Transverse colon (tissue), 4 donors: ENCODE measurements around the gene MTARC2. TPM values are rescaled to one million over a fixed set of nuclear protein-coding genes. Genes with fewer than 3 reads are reported as not detected.

Source experiments
- DNase-seq: peaks from one replicate; pipeline ENCODE4 v3.0.0-alpha.2; 2019
- H3K27ac ChIP-seq, 4 donors: fragments of 200-600 bp; sonication (generic); 2 replicates each; pipeline ENCODE4 v1.5.1; 2016 to 2018; ENCODE audit warnings: inconsistent platforms in 4 of 4
- H3K27me3 ChIP-seq: fragments of 200-600 bp; sonication (generic); 2 replicates; pipeline ENCODE4 v1.5.1; 2017; ENCODE audit warnings: inconsistent platforms
- H3K36me3 ChIP-seq, 4 donors: fragments of 200-600 bp; sonication (generic); 2 replicates each; pipeline ENCODE4 v1.5.1; 2017 to 2019; ENCODE audit warnings: inconsistent platforms in 4 of 4
- H3K4me1 ChIP-seq, 4 donors: fragments of 200-600 bp; sonication (generic); 2 replicates each; pipeline ENCODE4 v1.5.1; 2017 to 2020; ENCODE audit warnings: inconsistent platforms in 4 of 4
- H3K4me3 ChIP-seq, 4 donors: fragments of 200-600 bp; sonication (generic); 1 replicate in 1 of 4; 2 replicates in 3 of 4; pipeline versions ENCODE4 v1.5.1 to v1.6.1; 2017 to 2019; ENCODE audit warnings: inconsistent platforms in 4 of 4
- H3K9me3 ChIP-seq, 2 donors: fragments of 200-600 bp; sonication (generic); 2 replicates each; pipeline ENCODE4 v1.5.1; 2017 to 2019; ENCODE audit warnings: inconsistent platforms in 2 of 2
- EP300 ChIP-seq: sonication (generic); formaldehyde crosslinking; IDR thresholded peaks from one replicate; pipeline ENCODE4 v1.6.1; 2017; ENCODE audit warnings: antibody characterized with exemption, low read depth
- POLR2A ChIP-seq: fragments of 450-650 bp; IDR thresholded peaks from one replicate; pipeline ENCODE4 v1.6.1; 2016; ENCODE audit warnings: antibody characterized with exemption, mild to moderate bottlenecking, moderate library complexity
- POLR2AphosphoS5 ChIP-seq, 3 donors: sonication (generic); formaldehyde crosslinking; IDR thresholded peaks; one replicate each; pipeline ENCODE4 v1.6.1; 2016; ENCODE audit warnings: antibody characterized with exemption in 3 of 3
- WGBS, 2 donors: methylation state at CpG; one replicate each; pipeline ENCODE4 v1.1.5; 2018; ENCODE audit warnings: low coverage in 1 of 2; 5-methylcytosine and 5-hydroxymethylcytosine counted together
- in situ Hi-C, 4 donors: fragments of 200-750 bp; cut with MboI; loops; one replicate each; pipeline versions ENCODE4 v1.15.0 to v1.15.1; 2017; ENCODE audit warnings: low sequenced_read_pairs in 3 of 4, low pct_ligation_motif_present in 1 of 4, low pct_unique_long_range_greater_than_20kb in 1 of 4
- intact Hi-C: fragments of 100-400 bp; cut with DNase I; formaldehyde crosslinking; loops from one replicate; pipeline ENCODE4 v1.15.1; 2023; ENCODE audit warnings: low total_unique reads
- total RNA-seq, 4 donors: library from RNA; depleted of rRNA; stranded (reverse); fragments of >200 nt; gene quantifications; one replicate each; pipeline ENCODE4 v1.1.0, GENCODE V29; 2016
- TF ChIP-seq, protein P1 (sequence below), 5 experiments: fragments of 200-600 bp in 3 of 5; fragments of 450-650 bp in 2 of 5; sonication (generic) in 3 of 5; IDR thresholded peaks; 1 replicate in 2 of 5; 2 replicates in 3 of 5; pipeline ENCODE4 v1.5.1; 2016 to 2017; ENCODE audit warnings: antibody characterized with exemption in 5 of 5, inconsistent platforms in 3 of 5, mild to moderate bottlenecking in 2 of 5, moderate library complexity in 1 of 5

The MTARC2 gene
- total RNA-seq, 4 donors from 2014 or later = 28.4 to 199 (median 41.7) TPM

DNA sequence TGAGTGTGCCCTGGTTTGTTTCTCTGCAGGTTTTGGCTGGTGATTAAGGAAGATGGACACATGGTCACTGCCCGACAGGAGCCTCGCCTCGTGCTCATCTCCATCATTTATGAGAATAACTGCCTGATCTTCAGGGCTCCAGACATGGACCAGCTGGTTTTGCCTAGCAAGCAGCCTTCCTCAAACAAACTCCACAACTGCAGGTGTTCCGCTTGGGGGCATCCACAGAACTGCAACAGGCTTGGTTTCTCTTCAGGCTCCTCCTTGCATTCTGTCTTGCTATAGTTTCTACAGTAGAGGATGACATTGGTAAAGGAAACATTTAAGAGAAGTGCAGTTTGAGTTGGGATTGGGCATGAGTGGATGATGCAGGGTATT lies 6.8 kb downstream of the MTARC2 start:
- 91% methylated on average over 4 of the region's 4 CpGs; no CpG with 5 or more reads in 1 of the 2 donors for WGBS, 2 donors
- Histone ChIP-seq H3K9me3 (no peaks in the 10 kb centered on the region), H3K4me3 (no peak overlapping the region), H3K36me3 (peaks cover 0 to 18% (median 4%) of the 10 kb centered on the region in 4 donors), H3K27me3 (no peaks in the 10 kb centered on the region), H3K27ac (no peak overlapping the region), H3K4me1 (peaks cover 11 to 25% (median 16%) of the 10 kb centered on the region in 4 donors)
- TF ChIP-seq POLR2A = no peak
- TF ChIP-seq POLR2AphosphoS5 (IDR thresholded peaks at IDR 0.05) = no peak
- TF ChIP-seq, protein P1, sequence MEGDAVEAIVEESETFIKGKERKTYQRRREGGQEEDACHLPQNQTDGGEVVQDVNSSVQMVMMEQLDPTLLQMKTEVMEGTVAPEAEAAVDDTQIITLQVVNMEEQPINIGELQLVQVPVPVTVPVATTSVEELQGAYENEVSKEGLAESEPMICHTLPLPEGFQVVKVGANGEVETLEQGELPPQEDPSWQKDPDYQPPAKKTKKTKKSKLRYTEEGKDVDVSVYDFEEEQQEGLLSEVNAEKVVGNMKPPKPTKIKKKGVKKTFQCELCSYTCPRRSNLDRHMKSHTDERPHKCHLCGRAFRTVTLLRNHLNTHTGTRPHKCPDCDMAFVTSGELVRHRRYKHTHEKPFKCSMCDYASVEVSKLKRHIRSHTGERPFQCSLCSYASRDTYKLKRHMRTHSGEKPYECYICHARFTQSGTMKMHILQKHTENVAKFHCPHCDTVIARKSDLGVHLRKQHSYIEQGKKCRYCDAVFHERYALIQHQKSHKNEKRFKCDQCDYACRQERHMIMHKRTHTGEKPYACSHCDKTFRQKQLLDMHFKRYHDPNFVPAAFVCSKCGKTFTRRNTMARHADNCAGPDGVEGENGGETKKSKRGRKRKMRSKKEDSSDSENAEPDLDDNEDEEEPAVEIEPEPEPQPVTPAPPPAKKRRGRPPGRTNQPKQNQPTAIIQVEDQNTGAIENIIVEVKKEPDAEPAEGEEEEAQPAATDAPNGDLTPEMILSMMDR (IDR thresholded peaks at IDR 0.05) = no peak
- TF ChIP-seq EP300 = no peak
- in situ Hi-C loops (no loop called here), intact Hi-C loops (no loop called here)
- DNase-seq = no peak

GRCh38 chr1:220755309-220755708 lies 7.2 kb downstream of the MTARC2 start:
- no peak for TF ChIP-seq POLR2AphosphoS5 (IDR thresholded peaks at IDR 0.05)
- TF ChIP-seq, protein P1 (IDR thresholded peaks at IDR 0.05) = no peak
- TF ChIP-seq EP300 = no peak
- no peak for TF ChIP-seq POLR2A
- 82 to 89% methylated on average over 5 to 6 of the region's 6 CpGs for WGBS, 2 donors
- Histone ChIP-seq H3K27ac (no peak overlapping the region), H3K27me3 (no peaks in the 10 kb centered on the region), H3K4me3 (no peak overlapping the region), H3K4me1 (peaks cover 10 to 21% (median 13%) of the 10 kb centered on the region in 4 donors), H3K36me3 (peaks cover 0 to 18% (median 4%) of the 10 kb centered on the region in 4 donors), H3K9me3 (no peaks in the 10 kb centered on the region)
- in situ Hi-C loops (no loop called here), intact Hi-C loops (no loop called here)
- no peak for DNase-seq

DNA sequence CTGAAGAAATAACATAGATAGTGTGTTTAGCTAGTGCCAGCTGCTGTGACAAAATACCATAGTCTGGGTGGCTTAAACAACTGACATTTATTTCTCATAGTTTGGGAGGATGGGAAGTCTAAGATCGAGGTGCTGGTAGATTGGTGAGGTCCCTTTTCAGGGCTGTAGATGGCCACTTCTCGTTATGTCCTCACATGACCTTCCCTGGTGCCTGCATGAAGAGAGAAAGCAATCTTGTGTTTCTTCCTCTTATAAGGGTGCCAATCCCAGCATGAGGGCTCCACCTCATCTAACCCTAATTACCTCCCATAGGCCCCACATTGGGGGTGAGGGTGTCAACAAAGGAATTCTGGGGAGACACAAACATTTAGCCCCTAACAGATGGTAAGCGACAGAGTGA lies 9.3 kb downstream of the MTARC2 start:
- TF ChIP-seq, protein P1 (IDR thresholded peaks at IDR 0.05) = no peak
- no peak for TF ChIP-seq POLR2AphosphoS5 (IDR thresholded peaks at IDR 0.05)
- TF ChIP-seq EP300 = no peak
- TF ChIP-seq POLR2A = no peak
- Histone ChIP-seq H3K27ac (no peak overlapping the region), H3K4me1 (peaks cover 0 to 23% (median 4%) of the 10 kb centered on the region in 4 donors), H3K4me3 (no peak overlapping the region), H3K27me3 (no peaks in the 10 kb centered on the region), H3K36me3 (peaks cover 0 to 18% (median 4%) of the 10 kb centered on the region in 4 donors), H3K9me3 (no peaks in the 10 kb centered on the region)
- intact Hi-C loops = no loop called here
- no peak for DNase-seq
- 84 to 100% methylated on average over 1 to 3 of the region's 3 CpGs for WGBS, 2 donors
- in situ Hi-C loops = no loop called here

- peaks cover 0 to 17% (median 5%) of the 10 kb centered on the region in 4 donors for H3K4me1 ChIP-seq
- intact Hi-C loops (no loop called here), in situ Hi-C loops (no loop called here)
- H3K27me3 ChIP-seq = no peaks in the 10 kb centered on the region
- peaks cover 0 to 18% (median 6%) of the 10 kb centered on the region in 4 donors for H3K36me3 ChIP-seq
- H3K4me3 ChIP-seq = no peak overlapping the region
- H3K9me3 ChIP-seq = no peaks in the 10 kb centered on the region
- no peak for DNase-seq
- no peak overlapping the region for H3K27ac ChIP-seq
- WGBS, 2 donors = 94 to 100% methylated on average over 1 to 3 of the region's 3 CpGs
- TF ChIP-seq POLR2A = no peak
- TF ChIP-seq POLR2AphosphoS5 (IDR thresholded peaks at IDR 0.05) = no peak
- TF ChIP-seq, protein P1 (IDR thresholded peaks at IDR 0.05) = no peak
- TF ChIP-seq EP300 = no peak
Observed at GRCh38 chr1:220759147-220759546, 11.0 kb downstream of the MTARC2 start.
